SH-SY5Y (cell line): ENCODE results near the gene TCN2.

Experiments used
- GATA2 ChIP-seq: IDR thresholded peaks from 2 replicates; pipeline ENCODE4 v1.6.1; 2011; ENCODE audit warnings: mild to moderate bottlenecking, low read depth, low read length
- GATA3 ChIP-seq: IDR thresholded peaks from 2 replicates; pipeline ENCODE4 v1.6.1; 2011; ENCODE audit warnings: low read depth, mild to moderate bottlenecking, low read length, moderate library complexity

GRCh38 chr22:30611197-30611596 is 4.2 kb downstream of the TCN2 start:
- no peak for TF ChIP-seq GATA3
- TF ChIP-seq GATA2, result no peak
